HEK293 (cell line): ENCODE data around the gene UCK2.

Experiments used
- CTCF ChIA-PET: fragments of 350-600 bp; formaldehyde crosslinking; extraction: SDS; loops from one replicate; lab custom pipeline; 2021; ENCODE audit warnings: antibody characterized with exemption; lab: Yijun Ruan, JAX
- POLR2A ChIA-PET: fragments of 300-600 bp; formaldehyde crosslinking; extraction: SDS; loops from one replicate; lab custom pipeline; 2020; ENCODE audit warnings: antibody characterized with exemption, inconsistent platforms; lab: Yijun Ruan, JAX
- H3K27ac ChIP-seq: fragments of 200-500 bp; sonication (Bioruptor generic); 2 replicates; pipeline ENCODE4 v1.5.1; 2014; ENCODE audit warnings: low read depth, low read length, control low read depth, inconsistent platforms; ENCODE audit errors: extremely low read depth
- H3K36me3 ChIP-seq, 2 experiments: fragments of 200-500 bp in 1 of 2; sonication (Bioruptor generic) in 1 of 2; 1 replicate in 1 of 2; 2 replicates in 1 of 2; pipeline ENCODE4 v1.5.1; 2014 to 2017; ENCODE audit warnings: inconsistent platforms in 2 of 2, low read length in 2 of 2; ENCODE audit not compliant: control insufficient read depth in 2 of 2, insufficient read depth in 1 of 2
- H3K4me1 ChIP-seq: fragments of 200-500 bp; sonication (Bioruptor generic); 2 replicates; pipeline ENCODE4 v1.5.1; 2014; ENCODE audit warnings: mild to moderate bottlenecking, low read length, inconsistent platforms; ENCODE audit not compliant: control insufficient read depth, insufficient read depth
- H3K4me3 ChIP-seq: 2 replicates; pipeline ENCODE4 v1.5.1; 2011; ENCODE audit warnings: low read depth, mild to moderate bottlenecking, control low read depth, low read length, moderate library complexity
- H3K9me3 ChIP-seq: fragments of 200-500 bp; sonication (Bioruptor generic); 2 replicates; pipeline ENCODE4 v1.5.1; 2014; ENCODE audit warnings: low read depth, low read length, inconsistent platforms; ENCODE audit not compliant: control insufficient read depth, insufficient read depth
- IKZF3 ChIP-seq: fragments of 450-650 bp; IDR thresholded peaks from 2 replicates; pipeline ENCODE4 v1.5.0; 2018; ENCODE audit warnings: missing biosample characterization, mild to moderate bottlenecking, missing genetic modification characterization, moderate library complexity
- KLF7 ChIP-seq: fragments of 450-650 bp; formaldehyde crosslinking; IDR thresholded peaks from 2 replicates; pipeline ENCODE4 v1.5.1; 2016; ENCODE audit warnings: missing biosample characterization, missing genetic modification characterization, borderline replicate concordance
- TCF7L2 ChIP-seq: IDR thresholded peaks from 2 replicates; pipeline ENCODE4 v1.6.1; 2011; ENCODE audit warnings: low read depth, mild to moderate bottlenecking, inconsistent platforms, low read length, moderate library complexity, borderline replicate concordance
- TRIM28 ChIP-seq: IDR thresholded peaks from 2 replicates; pipeline ENCODE4 v1.6.1; 2011; ENCODE audit warnings: low read length, control low read depth, borderline replicate concordance
- YY2 ChIP-seq: fragments of 450-650 bp; formaldehyde crosslinking; IDR thresholded peaks from 2 replicates; pipeline ENCODE4 v1.5.1; 2016; ENCODE audit warnings: missing biosample characterization, missing genetic modification characterization
- ZBTB48 ChIP-seq: fragments of 450-650 bp; formaldehyde crosslinking; IDR thresholded peaks from 2 replicates; pipeline ENCODE4 v1.5.1; 2016; ENCODE audit warnings: missing biosample characterization, missing genetic modification characterization
- ZFP37 ChIP-seq: fragments of 450-650 bp; formaldehyde crosslinking; IDR thresholded peaks from 2 replicates; pipeline ENCODE4 v1.5.1; 2016; ENCODE audit warnings: missing biosample characterization, missing genetic modification characterization
- ZIC2 ChIP-seq: fragments of 450-650 bp; formaldehyde crosslinking; IDR thresholded peaks from 2 replicates; pipeline ENCODE4 v1.5.1; 2016; ENCODE audit warnings: missing biosample characterization, missing genetic modification characterization
- ZNF10 ChIP-seq: fragments of 450-650 bp; formaldehyde crosslinking; IDR thresholded peaks from 2 replicates; pipeline ENCODE4 v1.5.1; 2017; ENCODE audit warnings: missing biosample characterization, missing genetic modification characterization
- ZNF112 ChIP-seq: fragments of 450-650 bp; formaldehyde crosslinking; IDR thresholded peaks from 2 replicates; pipeline ENCODE4 v1.5.0; 2017; ENCODE audit warnings: missing biosample characterization, missing genetic modification characterization
- ZNF239 ChIP-seq: fragments of 450-650 bp; formaldehyde crosslinking; IDR thresholded peaks from 2 replicates; pipeline ENCODE4 v1.5.1; 2016; ENCODE audit warnings: missing biosample characterization, missing genetic modification characterization
- ZNF335 ChIP-seq: fragments of 450-650 bp; formaldehyde crosslinking; conservative IDR thresholded peaks from 2 replicates; pipeline ENCODE4 v1.5.1; 2016; ENCODE audit warnings: missing biosample characterization, missing genetic modification characterization
- ZNF341 ChIP-seq: fragments of 450-650 bp; formaldehyde crosslinking; IDR thresholded peaks from 2 replicates; pipeline ENCODE4; 2016; ENCODE audit warnings: low read depth, missing biosample characterization, missing genetic modification characterization
- ZNF350 ChIP-seq: fragments of 450-650 bp; formaldehyde crosslinking; IDR thresholded peaks from 2 replicates; pipeline ENCODE4 v1.5.0; 2017; ENCODE audit warnings: missing biosample characterization, mild to moderate bottlenecking, missing genetic modification characterization
- ZNF394 ChIP-seq: fragments of 450-650 bp; formaldehyde crosslinking; IDR thresholded peaks from 2 replicates; pipeline ENCODE4 v1.5.1; 2016; ENCODE audit warnings: missing biosample characterization, missing genetic modification characterization, mild to moderate bottlenecking, moderate library complexity, borderline replicate concordance
- ZNF423 ChIP-seq: fragments of 450-650 bp; formaldehyde crosslinking; IDR thresholded peaks from 2 replicates; pipeline ENCODE4 v1.5.1; 2016; ENCODE audit warnings: missing biosample characterization, missing genetic modification characterization
- ZNF560 ChIP-seq: fragments of 450-650 bp; formaldehyde crosslinking; IDR thresholded peaks from 2 replicates; pipeline ENCODE4 v1.5.1; 2017; ENCODE audit warnings: missing biosample characterization, missing genetic modification characterization, borderline replicate concordance
- ZNF600 ChIP-seq: fragments of 450-650 bp; formaldehyde crosslinking; IDR thresholded peaks from 2 replicates; pipeline ENCODE4 v1.5.1; 2016; ENCODE audit warnings: missing biosample characterization, missing genetic modification characterization
- ZNF621 ChIP-seq: fragments of 450-650 bp; formaldehyde crosslinking; IDR thresholded peaks from 2 replicates; pipeline ENCODE4 v1.5.1; 2017; ENCODE audit warnings: missing biosample characterization, missing genetic modification characterization
- ZNF623 ChIP-seq: fragments of 450-650 bp; formaldehyde crosslinking; IDR thresholded peaks from 2 replicates; pipeline ENCODE4 v1.5.1; 2016; ENCODE audit warnings: missing biosample characterization, missing genetic modification characterization
- ZNF747 ChIP-seq: fragments of 450-650 bp; formaldehyde crosslinking; IDR thresholded peaks from 2 replicates; pipeline ENCODE4 v1.5.1; 2016; ENCODE audit warnings: missing biosample characterization, missing genetic modification characterization
- ZNF76 ChIP-seq: fragments of 450-650 bp; formaldehyde crosslinking; IDR thresholded peaks from 2 replicates; pipeline ENCODE4; 2016; ENCODE audit warnings: low read depth, missing biosample characterization, missing genetic modification characterization, borderline replicate concordance
- ZNF837 ChIP-seq: fragments of 450-650 bp; formaldehyde crosslinking; IDR thresholded peaks from 2 replicates; pipeline ENCODE4 v1.5.1; 2016; ENCODE audit warnings: missing biosample characterization, missing genetic modification characterization
- TF ChIP-seq, protein P1 (sequence below): fragments of 450-650 bp; formaldehyde crosslinking; IDR thresholded peaks from 2 replicates; pipeline ENCODE4 v1.5.1; 2017; ENCODE audit warnings: missing biosample characterization, missing genetic modification characterization
- TF ChIP-seq, protein P2 (sequence below): fragments of 450-650 bp; formaldehyde crosslinking; IDR thresholded peaks from 2 replicates; pipeline ENCODE4 v1.5.1; 2016; ENCODE audit warnings: missing biosample characterization, missing genetic modification characterization
- TF ChIP-seq, protein P3 (sequence below): fragments of 450-650 bp; IDR thresholded peaks from 2 replicates; pipeline ENCODE4 v1.5.1; 2018; ENCODE audit warnings: missing biosample characterization, mild to moderate bottlenecking, missing genetic modification characterization

UCK2 gene

DNA sequence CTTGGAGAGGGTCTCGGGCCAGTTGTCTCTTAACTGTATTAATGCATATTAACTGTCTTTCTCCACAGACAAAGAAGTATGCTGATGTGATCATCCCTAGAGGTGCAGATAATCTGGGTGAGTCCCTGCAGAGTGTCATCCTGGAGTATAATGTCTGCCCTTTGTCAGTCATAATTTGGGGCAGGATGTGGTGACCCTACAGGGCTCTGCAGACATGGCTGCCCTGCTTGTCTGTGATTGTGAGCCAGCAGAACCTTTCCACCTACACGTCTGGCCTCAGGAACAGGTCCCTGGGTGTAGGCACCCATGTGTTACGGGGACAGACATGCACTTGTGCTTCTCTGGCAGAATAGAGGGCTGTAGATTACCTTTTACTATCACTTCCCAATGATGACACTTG, 78.4 kb downstream of the UCK2 start:
- no peaks in the 10 kb centered on the region for H3K9me3 ChIP-seq
- peaks cover 4 to 81% of the 10 kb centered on the region in 2 experiments; a peak in 2 of 3 replicates for H3K36me3 ChIP-seq
- ChIA-PET POLR2A (no interaction called here), CTCF (interaction anchor here (0.6 to 1.2 kb wide), 2 partner anchors 22 to 183 kb away, joined by 3 to 5 read pairs; no protein-coding TSS in a partner anchor)
- TF ChIP-seq, protein P1, sequence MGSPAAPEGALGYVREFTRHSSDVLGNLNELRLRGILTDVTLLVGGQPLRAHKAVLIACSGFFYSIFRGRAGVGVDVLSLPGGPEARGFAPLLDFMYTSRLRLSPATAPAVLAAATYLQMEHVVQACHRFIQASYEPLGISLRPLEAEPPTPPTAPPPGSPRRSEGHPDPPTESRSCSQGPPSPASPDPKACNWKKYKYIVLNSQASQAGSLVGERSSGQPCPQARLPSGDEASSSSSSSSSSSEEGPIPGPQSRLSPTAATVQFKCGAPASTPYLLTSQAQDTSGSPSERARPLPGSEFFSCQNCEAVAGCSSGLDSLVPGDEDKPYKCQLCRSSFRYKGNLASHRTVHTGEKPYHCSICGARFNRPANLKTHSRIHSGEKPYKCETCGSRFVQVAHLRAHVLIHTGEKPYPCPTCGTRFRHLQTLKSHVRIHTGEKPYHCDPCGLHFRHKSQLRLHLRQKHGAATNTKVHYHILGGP, result no peak
- TF ChIP-seq ZNF239 (tag by site-specific recombination), result no peak
- no peak for TF ChIP-seq ZBTB48
- no peak for TF ChIP-seq TRIM28
- TF ChIP-seq KLF7, result no peak
- TF ChIP-seq ZNF335, result no peak
- TF ChIP-seq, protein P2, sequence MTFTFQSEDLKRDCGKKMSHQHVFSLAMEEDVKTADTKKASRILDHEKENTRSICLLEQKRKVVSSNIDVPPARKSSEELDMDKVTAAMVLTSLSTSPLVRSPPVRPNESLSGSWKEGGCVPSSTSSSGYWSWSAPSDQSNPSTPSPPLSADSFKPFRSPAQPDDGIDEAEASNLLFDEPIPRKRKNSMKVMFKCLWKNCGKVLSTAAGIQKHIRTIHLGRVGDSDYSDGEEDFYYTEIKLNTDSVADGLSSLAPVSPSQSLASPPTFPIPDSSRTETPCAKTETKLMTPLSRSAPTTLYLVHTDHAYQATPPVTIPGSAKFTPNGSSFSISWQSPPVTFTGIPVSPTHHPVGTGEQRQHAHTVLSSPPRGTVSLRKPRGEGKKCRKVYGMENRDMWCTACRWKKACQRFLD (tag by site-specific recombination), result no peak
- no peak for TF ChIP-seq YY2 (tag by site-specific recombination)
- TF ChIP-seq, protein P3, sequence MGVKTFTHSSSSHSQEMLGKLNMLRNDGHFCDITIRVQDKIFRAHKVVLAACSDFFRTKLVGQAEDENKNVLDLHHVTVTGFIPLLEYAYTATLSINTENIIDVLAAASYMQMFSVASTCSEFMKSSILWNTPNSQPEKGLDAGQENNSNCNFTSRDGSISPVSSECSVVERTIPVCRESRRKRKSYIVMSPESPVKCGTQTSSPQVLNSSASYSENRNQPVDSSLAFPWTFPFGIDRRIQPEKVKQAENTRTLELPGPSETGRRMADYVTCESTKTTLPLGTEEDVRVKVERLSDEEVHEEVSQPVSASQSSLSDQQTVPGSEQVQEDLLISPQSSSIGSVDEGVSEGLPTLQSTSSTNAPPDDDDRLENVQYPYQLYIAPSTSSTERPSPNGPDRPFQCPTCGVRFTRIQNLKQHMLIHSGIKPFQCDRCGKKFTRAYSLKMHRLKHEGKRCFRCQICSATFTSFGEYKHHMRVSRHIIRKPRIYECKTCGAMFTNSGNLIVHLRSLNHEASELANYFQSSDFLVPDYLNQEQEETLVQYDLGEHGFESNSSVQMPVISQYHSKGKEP, result no peak
- H3K4me1 ChIP-seq, result no peaks in the 10 kb centered on the region
- no peak overlapping the region for H3K27ac ChIP-seq
- no peak overlapping the region for H3K4me3 ChIP-seq

DNA sequence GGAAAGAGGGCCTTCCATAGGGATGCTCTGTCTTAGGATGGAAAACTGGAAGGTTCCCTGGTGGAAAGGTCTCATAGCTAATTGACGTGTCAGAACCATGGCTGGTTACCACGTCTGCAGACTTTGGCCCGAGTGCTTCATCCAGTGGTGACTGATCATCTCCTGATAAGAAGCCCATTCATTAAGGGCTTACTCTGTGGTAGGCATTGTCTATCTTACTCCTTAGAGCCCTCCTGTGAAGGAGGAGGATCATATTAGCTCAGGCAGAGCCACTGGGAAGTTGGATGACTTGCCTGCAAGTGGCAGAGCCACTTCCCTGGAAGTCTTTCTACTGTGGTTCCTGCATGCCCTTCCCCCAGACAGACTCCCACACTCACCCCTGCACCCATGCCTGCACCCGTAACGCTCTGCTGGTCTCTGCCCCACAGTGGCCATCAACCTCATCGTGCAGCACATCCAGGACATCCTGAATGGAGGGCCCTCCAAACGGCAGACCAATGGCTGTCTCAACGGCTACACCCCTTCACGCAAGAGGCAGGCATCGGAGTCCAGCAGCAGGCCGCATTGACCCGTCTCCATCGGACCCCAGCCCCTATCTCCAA, 79.9 kb downstream of the UCK2 start:
- H3K36me3 ChIP-seq, result peaks cover 4 to 88% of the 10 kb centered on the region in 2 experiments; a peak in 2 of 3 replicates

DNA sequence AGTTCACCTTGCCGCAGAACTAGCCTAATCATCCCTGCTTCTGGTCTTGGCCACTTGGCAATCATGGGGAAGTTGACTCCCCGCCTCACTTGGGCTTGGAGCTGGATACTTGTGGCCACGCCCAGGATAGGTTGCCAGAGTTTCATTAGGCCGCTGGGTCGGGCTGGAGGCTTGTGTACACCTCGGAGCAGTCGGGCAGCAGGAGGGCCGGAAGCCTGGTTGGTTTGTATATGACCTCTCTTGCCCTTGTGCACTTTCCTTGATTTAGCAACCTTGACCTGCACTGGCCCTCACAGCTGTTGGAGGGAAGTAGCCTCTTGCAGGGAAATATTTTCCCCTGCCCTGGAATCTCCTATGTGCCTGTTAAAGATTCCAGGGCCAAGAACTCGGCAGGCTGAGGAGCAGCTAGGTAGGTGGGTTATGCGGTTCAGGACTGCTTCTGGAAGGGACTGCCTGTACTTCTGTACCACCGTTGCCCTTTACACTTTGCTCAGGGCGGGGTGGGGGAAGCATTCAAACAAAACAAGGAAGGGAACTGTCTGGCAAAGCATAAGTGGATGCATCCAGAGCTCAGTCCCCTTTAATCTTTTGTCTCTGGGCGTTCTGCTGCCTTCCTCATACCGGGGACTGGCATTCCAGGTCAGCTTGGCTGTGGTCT, 83.5 kb downstream of the UCK2 start:
- Histone ChIP-seq H3K4me1 (no peaks in the 10 kb centered on the region), H3K27ac (no peak overlapping the region), H3K36me3 (peaks cover 4 to 55% of the 10 kb centered on the region in 2 experiments; a peak in 2 of 3 replicates), H3K4me3 (no peak overlapping the region), H3K9me3 (no peaks in the 10 kb centered on the region)
- CTCF ChIA-PET, result interaction anchor here (0.6 to 7.2 kb wide), 3 partner anchors 40 to 310 kb away, joined by 3 to 75 read pairs (median 3); no protein-coding TSS in a partner anchor
- peak; percentile 11; the same call in 1 of the 2 replicates for TF ChIP-seq ZNF600
- no peak for TF ChIP-seq ZNF76 (tag by site-specific recombination)
- POLR2A ChIA-PET, result no interaction called here

More for the DNA sequence above, 79.9 kb downstream of the UCK2 start:
- Histone ChIP-seq H3K4me3 (no peak overlapping the region), H3K27ac (no peak overlapping the region), H3K4me1 (no peaks in the 10 kb centered on the region), H3K9me3 (no peaks in the 10 kb centered on the region)
- TF ChIP-seq ZNF621 (tag by site-specific recombination) (no peak), ZNF423 (tag by site-specific recombination) (no peak), ZNF623 (tag by site-specific recombination) (no peak), ZFP37 (tag by site-specific recombination) (no peak), ZNF10 (tag by site-specific recombination) (no peak), ZIC2 (no peak), ZNF350 (no peak), ZNF747 (tag by site-specific recombination) (no peak), ZNF112 (tag by site-specific recombination) (no peak), IKZF3 (no peak), ZNF837 (no peak), ZNF394 (no peak), ZNF341 (tag by site-specific recombination) (no peak), TCF7L2 (no peak), ZNF560 (tag by site-specific recombination) (no peak)
- ChIA-PET POLR2A (no interaction called here), CTCF (interaction anchor here (0.7 to 1.2 kb wide), 2 partner anchors 21 to 305 kb away, joined by 3 to 5 read pairs; no protein-coding TSS in a partner anchor)
